ENCODE results near the gene NEU4. TPM values are rescaled to one million over a fixed set of nuclear protein-coding genes. Genes with fewer than 3 reads are reported as not detected.
"Not testable (repeated sequence)": the region's sequence is repeated elsewhere in the genome, so short reads cannot be mapped to it uniquely, and the experiment has no call there.

NEU4 gene
- total RNA-seq, 1 donor from 2014 or later = 0.31 TPM

- ATAC-seq (ENCODE audit: low read depth) (peak; percentile 38), DNase-seq (no peak)
- no peaks in the 10 kb centered on the region for H3K27me3 Mint-ChIP-seq
- no peak for TF ChIP-seq CTCF (IDR thresholded peaks at IDR 0.05)
- H3K4me3 Mint-ChIP-seq = peak overlapping the region; percentile 45
- H3K27ac Mint-ChIP-seq = peak overlapping the region; percentile 79
- POLR2A ChIA-PET = interaction anchor here (0.9 to 2.7 kb wide), 11 partner anchors 11 to 396 kb away, joined by 3 to 25 read pairs (median 4); partner anchors contain the start of genes D2HGDH, GAL3ST2 and ING5
- H3K36me3 Mint-ChIP-seq (ENCODE audit: low read depth) = no peaks in the 10 kb centered on the region
- peaks cover 4% of the 10 kb centered on the region for H3K9me3 Mint-ChIP-seq
- intact Hi-C loops (cut with micrococcal nuclease) = loop anchor here (1.0 to 5.0 kb wide), 6 partner anchors 16 to 471 kb away; partner anchors contain the start of genes HDLBP, ING5 and SEPTIN2
- CTCF ChIA-PET = interaction anchor here (0.6 to 1.0 kb wide), 3 partner anchors 26 to 983 kb away, joined by 3 read pairs; partner anchors contain the start of gene D2HGDH
- peaks cover 35% of the 10 kb centered on the region for H3K4me1 Mint-ChIP-seq
Measured at GRCh38 chr2:241788135-241788534, 20.9 kb upstream of the NEU4 start.

GRCh38 chr2:241788572-241788971 lies 20.4 kb upstream of the NEU4 start:
- ChIA-PET POLR2A (interaction anchor here (0.9 to 2.7 kb wide), 10 partner anchors 11 to 396 kb away, joined by 3 to 25 read pairs (median 4); partner anchors contain the start of genes D2HGDH and GAL3ST2), CTCF (interaction anchor here (0.9 to 1.0 kb wide), 2 partner anchors 25 to 54 kb away, joined by 3 read pairs; partner anchors contain the start of gene D2HGDH)
- intact Hi-C loops (cut with micrococcal nuclease) = loop anchor here (1.0 to 5.0 kb wide), 6 partner anchors 16 to 471 kb away; partner anchors contain the start of genes HDLBP, ING5 and SEPTIN2
- ATAC-seq (ENCODE audit: low read depth) (peak; percentile 87), DNase-seq (peak; percentile 23)
- Mint-ChIP-seq H3K4me1 (peaks cover 35% of the 10 kb centered on the region), H3K27me3 (no peaks in the 10 kb centered on the region), H3K4me3 (peak overlapping the region; percentile 45), H3K27ac (peak overlapping the region; percentile 79), H3K9me3 (peaks cover 4% of the 10 kb centered on the region), H3K36me3 (ENCODE audit: low read depth) (no peaks in the 10 kb centered on the region)
- no peak for TF ChIP-seq CTCF (IDR thresholded peaks at IDR 0.05)

DNA sequence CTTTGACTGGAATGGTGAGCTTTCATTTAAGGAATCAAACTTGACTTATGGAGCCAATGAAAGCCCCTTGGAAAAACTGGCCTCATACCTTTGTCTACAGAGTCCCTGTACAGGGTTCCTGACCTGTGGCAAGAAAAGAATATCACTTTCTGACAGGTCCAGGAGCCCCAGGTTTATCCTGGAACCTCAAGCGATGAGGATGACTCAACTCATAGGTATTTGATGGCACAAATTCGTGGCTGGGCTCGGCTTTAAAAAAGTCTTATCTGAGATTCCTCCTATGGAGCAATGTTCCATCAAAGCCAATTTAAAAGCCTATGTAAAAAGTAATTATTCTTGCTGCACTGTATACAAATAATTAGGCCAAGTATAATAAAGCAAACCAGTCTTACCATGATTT lies 17.6 kb upstream of the NEU4 start:
- peaks cover 35% of the 10 kb centered on the region for H3K4me1 Mint-ChIP-seq
- H3K36me3 Mint-ChIP-seq (ENCODE audit: low read depth); H3K4me3 Mint-ChIP-seq; intact Hi-C loops (cut with micrococcal nuclease); DNase-seq; H3K9me3 Mint-ChIP-seq; H3K27ac Mint-ChIP-seq; H3K27me3 Mint-ChIP-seq; ATAC-seq (ENCODE audit: low read depth); POLR2A ChIA-PET; CTCF ChIA-PET: not testable (repeated sequence)

DNA sequence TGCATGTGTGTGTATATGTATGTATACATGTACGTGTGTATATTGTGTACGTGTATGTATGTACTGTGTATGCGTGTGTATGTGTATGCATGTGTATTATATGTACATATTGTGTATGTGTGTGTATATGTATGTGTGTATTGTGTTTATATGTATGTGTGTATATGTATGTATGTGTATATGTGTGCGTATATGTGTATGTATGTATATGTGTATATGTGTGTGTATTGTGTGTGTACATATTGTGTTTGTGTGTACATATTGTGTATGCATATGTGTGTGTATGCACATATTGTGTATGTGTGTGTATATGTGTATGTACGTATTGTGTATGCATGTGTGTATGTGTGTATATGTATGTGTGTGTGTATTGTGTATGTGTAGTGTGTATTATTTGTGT lies 15.6 kb upstream of the NEU4 start:
- no peak overlapping the region for H3K27ac Mint-ChIP-seq
- H3K36me3 Mint-ChIP-seq (ENCODE audit: low read depth) = no peaks in the 10 kb centered on the region
- ATAC-seq (ENCODE audit: low read depth) = no peak
- DNase-seq = no peak
- H3K9me3 Mint-ChIP-seq = peaks cover 4% of the 10 kb centered on the region
- intact Hi-C loops (cut with micrococcal nuclease) = no loop called here
- CTCF ChIA-PET = no interaction called here
- no peak for TF ChIP-seq CTCF (IDR thresholded peaks at IDR 0.05)
- H3K4me3 Mint-ChIP-seq = no peak overlapping the region
- H3K4me1 Mint-ChIP-seq = peaks cover 17% of the 10 kb centered on the region
- POLR2A ChIA-PET = no interaction called here
- H3K27me3 Mint-ChIP-seq = no peaks in the 10 kb centered on the region

- POLR2A ChIA-PET = no interaction called here
- no peaks in the 10 kb centered on the region for H3K27me3 Mint-ChIP-seq
- H3K27ac Mint-ChIP-seq = no peak overlapping the region
- CTCF ChIA-PET = no interaction called here
- TF ChIP-seq CTCF (IDR thresholded peaks at IDR 0.05) = no peak
- H3K4me3 Mint-ChIP-seq = no peak overlapping the region
- no peaks in the 10 kb centered on the region for H3K36me3 Mint-ChIP-seq (ENCODE audit: low read depth)
- H3K9me3 Mint-ChIP-seq = peaks cover 4% of the 10 kb centered on the region
- ATAC-seq (ENCODE audit: low read depth) = no peak
- intact Hi-C loops (cut with micrococcal nuclease) = no loop called here
- no peak for DNase-seq
- H3K4me1 Mint-ChIP-seq = peaks cover 8% of the 10 kb centered on the region
Measured at GRCh38 chr2:241794250-241794823, 14.7 kb upstream of the NEU4 start.
